Prostate gland (tissue), 2 donors: ENCODE results near the gene RBPJ. TPM values are rescaled to one million over a fixed set of nuclear protein-coding genes. Genes with fewer than 3 reads are reported as not detected.

Experiments used
- DNase-seq: peaks from one replicate; pipeline ENCODE4 v3.0.0-alpha.2; 2019; ENCODE audit warnings: low spot score
- H3K27ac ChIP-seq, 2 donors: fragments of 200-600 bp; sonication (generic); 2 replicates each; pipeline ENCODE4 v1.5.1; 2017 to 2019
- H3K27me3 ChIP-seq: fragments of 200-600 bp; sonication (generic); replicated peaks from 2 replicates; pipeline ENCODE4 v1.5.1; 2019; ENCODE audit not compliant: insufficient read depth
- H3K36me3 ChIP-seq, 2 donors: fragments of 200-600 bp; sonication (generic); 1 replicate in 1 of 2; 2 replicates in 1 of 2; pipeline versions ENCODE4 v1.5.1 to v1.8.1; 2017 to 2019
- H3K4me1 ChIP-seq: fragments of 200-600 bp; sonication (generic); replicated peaks from 2 replicates; pipeline ENCODE4 v1.5.1; 2019
- H3K4me3 ChIP-seq, 2 donors: fragments of 200-600 bp; sonication (generic); 2 replicates each; pipeline ENCODE4 v1.5.1; 2017 to 2019
- H3K9me3 ChIP-seq: fragments of 200-600 bp; sonication (generic); 2 replicates; pipeline ENCODE4 v1.5.1; 2017
- CTCF ChIP-seq, 4 experiments: fragments of 200-600 bp in 2 of 4; fragments of 450-650 bp in 2 of 4; sonication (generic) in 2 of 4; IDR thresholded peaks; 1 replicate in 3 of 4; 2 replicates in 1 of 4; pipeline ENCODE4 v1.5.1; 2016 to 2019; ENCODE audit warnings: antibody characterized with exemption in 4 of 4, mild to moderate bottlenecking in 2 of 4, moderate library complexity in 2 of 4
- POLR2A ChIP-seq: fragments of 450-650 bp; IDR thresholded peaks from one replicate; pipeline ENCODE4 v1.6.1; 2016; ENCODE audit warnings: antibody characterized with exemption, mild to moderate bottlenecking
- POLR2AphosphoS5 ChIP-seq: sonication (generic); formaldehyde crosslinking; IDR thresholded peaks from one replicate; pipeline ENCODE4 v1.6.1; 2017; ENCODE audit warnings: antibody characterized with exemption
- WGBS: methylation state at CpG from one replicate; pipeline ENCODE4 v1.1.5; 2018; 5-methylcytosine and 5-hydroxymethylcytosine counted together
- intact Hi-C: fragments of 100-400 bp; cut with DNase I; formaldehyde crosslinking; loops from one replicate; pipeline ENCODE4 v1.14.2; 2022
- total RNA-seq, 2 donors: library from RNA; depleted of rRNA; stranded (reverse); fragments of >200 nt; gene quantifications; one replicate each; pipeline ENCODE4 v1.1.0, GENCODE V29; 2016

RBPJ gene
- total RNA-seq, 2 donors from 2014 or later = 36.0 to 130 TPM

- 67% methylated on average over 8 of the region's 8 CpGs for WGBS
- no peak overlapping the region for H3K4me3 ChIP-seq
- H3K9me3 ChIP-seq = no peaks in the 10 kb centered on the region
- no peaks in the 10 kb centered on the region for H3K36me3 ChIP-seq
- TF ChIP-seq POLR2AphosphoS5 = no peak
- TF ChIP-seq CTCF (IDR thresholded peaks at IDR 0.05) = no peak
- TF ChIP-seq POLR2A = no peak
- DNase-seq = no peak
- H3K4me1 ChIP-seq = no peaks in the 10 kb centered on the region
- intact Hi-C loops = no loop called here
- no peak overlapping the region for H3K27ac ChIP-seq
- H3K27me3 ChIP-seq = no peaks in the 10 kb centered on the region
Observed at GRCh38 chr4:26300314-26301307, 20.2 kb upstream of the RBPJ start.

- 87% methylated on average over 5 of the region's 5 CpGs for WGBS
- H3K36me3 ChIP-seq = no peaks in the 10 kb centered on the region
- no peak overlapping the region for H3K27ac ChIP-seq
- H3K4me1 ChIP-seq = no peaks in the 10 kb centered on the region
- no peaks in the 10 kb centered on the region for H3K27me3 ChIP-seq
- intact Hi-C loops = no loop called here
- DNase-seq = no peak
- H3K4me3 ChIP-seq = no peak overlapping the region
- H3K9me3 ChIP-seq = no peaks in the 10 kb centered on the region
- no peak for TF ChIP-seq CTCF (IDR thresholded peaks at IDR 0.05)
- no peak for TF ChIP-seq POLR2AphosphoS5
- TF ChIP-seq POLR2A = no peak
Observed at GRCh38 chr4:26302031-26302899, 18.5 kb upstream of the RBPJ start.

DNA sequence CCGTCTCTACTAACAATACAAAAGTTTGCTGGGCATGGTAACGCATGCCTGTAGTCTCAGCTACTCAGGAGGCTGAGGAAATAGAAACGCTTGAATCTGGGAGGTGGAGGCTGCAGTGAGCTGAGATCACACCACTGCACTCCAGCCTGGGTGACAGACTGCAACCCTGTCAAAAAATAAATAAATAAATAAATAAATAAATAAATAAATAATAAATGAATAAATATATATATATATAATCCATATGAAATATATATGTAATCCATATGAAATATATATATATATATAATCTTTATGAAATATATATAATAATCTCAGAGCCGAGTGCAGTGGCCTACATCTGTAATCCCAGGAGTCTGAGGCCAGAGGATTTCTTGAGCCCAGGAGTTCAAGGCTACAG is 17.8 kb upstream of the RBPJ start:
- TF ChIP-seq POLR2AphosphoS5 = no peak
- no peak for TF ChIP-seq CTCF (IDR thresholded peaks at IDR 0.05)
- TF ChIP-seq POLR2A = no peak
- Histone ChIP-seq H3K4me3 (no peak overlapping the region), H3K27me3 (no peaks in the 10 kb centered on the region), H3K27ac (no peak overlapping the region), H3K4me1 (no peaks in the 10 kb centered on the region), H3K9me3 (no peaks in the 10 kb centered on the region), H3K36me3 (no peaks in the 10 kb centered on the region)
- no peak for DNase-seq
- intact Hi-C loops = no loop called here
- WGBS = over 99% methylated on average over 4 of the region's 4 CpGs

DNA sequence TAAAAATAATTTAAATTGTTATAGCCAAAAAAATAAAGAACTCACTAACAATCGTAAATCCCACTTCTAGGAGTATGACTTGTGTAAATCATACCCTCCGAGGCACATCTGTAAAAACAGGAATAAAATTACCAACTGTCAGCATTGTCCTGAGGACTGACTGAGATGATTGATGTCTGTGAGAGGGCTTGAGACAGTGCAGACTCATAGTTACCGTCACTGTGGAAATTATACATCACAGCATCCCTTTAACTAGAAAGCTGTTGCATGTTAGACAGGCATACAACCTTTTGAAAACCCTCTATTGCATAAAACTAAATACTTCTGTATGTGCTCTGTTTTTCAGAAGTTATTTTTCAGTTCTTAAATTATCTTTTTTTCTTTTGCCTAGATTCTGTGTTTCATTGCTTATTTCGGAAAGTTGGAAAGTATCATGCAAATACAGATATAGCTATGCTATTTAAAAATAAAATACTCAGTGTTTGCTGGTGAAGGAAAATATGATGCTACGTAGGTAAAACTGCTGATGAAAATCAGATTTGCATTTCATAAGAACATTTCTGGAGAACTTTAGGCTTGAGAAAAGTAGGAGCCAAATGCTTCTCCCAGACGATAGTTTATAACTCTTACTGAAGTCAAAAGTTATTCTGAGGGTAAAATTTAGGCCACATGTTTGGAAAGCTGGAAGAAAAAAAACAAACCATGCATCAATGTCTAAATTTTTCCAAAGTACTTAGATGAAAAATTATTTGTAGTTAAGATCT is 13.6 kb upstream of the RBPJ start:
- TF ChIP-seq CTCF (IDR thresholded peaks at IDR 0.05) = no peak
- TF ChIP-seq POLR2AphosphoS5 = no peak
- no peak for TF ChIP-seq POLR2A
- no peaks in the 10 kb centered on the region for H3K27me3 ChIP-seq
- 68% methylated on average over 6 of the region's 6 CpGs for WGBS
- H3K36me3 ChIP-seq = no peaks in the 10 kb centered on the region
- no peak for DNase-seq
- no peaks in the 10 kb centered on the region for H3K4me1 ChIP-seq
- H3K27ac ChIP-seq = no peak overlapping the region
- H3K4me3 ChIP-seq = no peak overlapping the region
- intact Hi-C loops = no loop called here
- H3K9me3 ChIP-seq = no peaks in the 10 kb centered on the region
